GM18508 (cell line): ENCODE data around the gene RTF1.
"Not testable (repeated sequence)": the region's sequence is repeated elsewhere in the genome, so short reads cannot be mapped to it uniquely, and the experiment has no call there.

Source experiments
- ATAC-seq: cut with Tn5 transposase; IDR thresholded peaks from one replicate; pipeline ENCODE4 v1.9.1; 2021; ENCODE audit warnings: moderate number of reproducible peaks; ENCODE audit not compliant: insufficient read depth, unreplicated experiment

RTF1 gene

DNA sequence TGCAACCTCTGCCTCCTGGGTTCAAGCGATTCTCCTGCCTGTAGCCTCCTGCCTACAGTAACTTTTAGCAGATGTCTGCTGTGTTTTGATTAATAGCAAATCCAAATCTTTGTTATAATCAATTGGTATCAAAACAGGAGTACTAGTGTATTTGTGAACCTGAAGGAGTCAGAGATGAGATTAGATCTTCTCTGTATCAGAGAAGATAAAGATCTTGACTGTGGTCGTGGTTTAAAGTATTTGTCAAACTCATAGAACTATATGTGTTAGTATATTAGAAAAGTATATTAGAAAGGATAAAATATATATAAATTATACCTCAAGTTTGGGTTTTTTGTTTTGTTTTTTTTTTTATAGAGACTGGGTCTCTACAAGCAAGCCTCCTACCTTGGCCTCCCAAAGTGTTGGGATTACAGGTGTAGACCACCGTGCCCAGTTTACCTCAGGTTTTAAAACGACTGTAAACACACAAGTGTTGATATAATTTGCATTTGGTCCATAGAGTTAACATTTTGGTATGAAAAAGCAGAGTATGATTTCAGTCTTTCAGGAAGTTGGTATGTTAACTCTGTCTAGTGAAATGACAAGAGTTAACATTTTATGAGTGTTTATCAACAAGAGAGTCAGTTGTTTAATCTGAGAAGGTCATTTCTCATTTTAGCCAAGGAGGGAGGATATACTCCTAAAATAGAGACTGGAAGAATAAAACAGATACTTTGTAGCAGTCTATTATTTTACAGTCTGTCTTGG lies 18.3 kb downstream of the RTF1 start:
- ATAC-seq, result no peak

DNA sequence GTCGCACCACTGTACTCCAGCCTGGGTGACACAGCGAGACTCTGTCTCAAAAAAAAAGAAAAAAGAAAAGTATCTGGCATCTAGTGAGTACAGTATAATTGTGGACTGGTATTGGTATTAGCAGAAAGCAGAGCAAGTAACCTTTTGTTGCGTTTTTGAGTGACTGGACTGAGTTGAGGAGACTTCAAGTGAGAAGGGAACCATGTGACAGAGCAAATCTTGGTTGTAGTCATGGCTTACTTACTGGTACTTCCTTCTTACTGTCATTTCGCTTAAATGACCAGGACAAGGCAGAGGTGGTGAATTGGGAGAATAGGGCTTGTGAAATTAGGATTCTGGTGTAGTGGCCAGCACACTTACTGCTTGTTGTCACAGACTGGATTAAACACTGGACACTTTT lies 20.6 kb downstream of the RTF1 start:
- ATAC-seq, result no peak

DNA sequence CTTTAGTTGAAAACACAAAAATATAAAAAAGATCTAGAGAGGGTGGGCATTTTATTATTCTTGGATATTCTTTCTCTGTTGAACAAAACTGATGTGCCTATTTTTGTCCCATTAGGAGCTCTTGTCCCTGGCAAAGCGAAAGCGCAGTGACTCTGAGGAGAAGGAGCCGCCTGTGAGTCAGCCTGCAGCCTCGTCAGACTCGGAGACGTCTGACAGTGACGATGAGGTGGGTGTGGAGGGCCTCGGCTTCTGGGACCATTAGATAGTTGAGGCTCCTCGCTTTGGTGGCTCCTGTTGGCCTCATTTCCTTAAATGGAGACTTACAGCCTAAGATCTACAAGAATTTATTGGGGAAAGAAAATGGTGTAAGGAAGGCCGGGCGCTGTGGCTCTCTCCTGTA lies 21.3 kb downstream of the RTF1 start:
- ATAC-seq, result no peak

DNA sequence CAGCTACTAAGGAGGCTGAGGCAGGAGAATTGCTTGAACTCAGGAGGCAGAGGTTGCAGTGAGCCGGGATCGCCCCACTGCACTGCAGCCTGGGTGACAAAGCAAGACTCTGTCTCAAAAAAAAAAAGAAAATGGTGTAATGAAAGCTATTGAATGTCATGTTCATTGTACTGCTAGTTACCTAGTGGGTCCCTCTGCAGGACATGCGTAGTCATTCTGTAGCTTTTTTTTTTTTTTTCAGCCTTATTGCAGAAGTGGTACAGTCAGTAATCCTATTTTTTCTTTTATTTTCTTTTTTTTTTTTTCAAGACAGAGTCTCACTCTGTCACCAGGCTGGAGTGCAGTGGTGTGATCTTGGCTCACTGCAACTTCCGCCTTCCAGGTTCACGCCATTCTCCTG lies 21.9 kb downstream of the RTF1 start:
- ATAC-seq, result not testable (repeated sequence)

DNA sequence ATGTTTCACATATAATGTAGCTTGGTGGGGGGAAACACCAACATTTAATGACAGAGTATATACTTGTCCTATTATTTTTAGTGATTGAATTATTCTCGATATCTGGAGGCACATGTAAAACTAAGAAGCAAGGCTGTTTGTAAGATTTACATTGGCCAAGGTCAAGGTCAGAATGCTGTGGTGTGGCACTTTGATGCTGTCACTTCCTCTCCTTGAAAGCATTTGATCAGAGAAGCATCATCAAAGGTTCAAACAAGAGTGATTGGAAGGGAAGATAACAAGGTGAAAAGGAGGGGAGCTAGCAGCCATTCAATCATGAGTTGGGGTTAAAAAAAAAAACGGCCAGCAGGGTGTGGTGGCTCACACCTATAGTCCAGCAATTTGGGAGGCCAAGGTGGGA lies 26.4 kb downstream of the RTF1 start:
- no peak for ATAC-seq

DNA sequence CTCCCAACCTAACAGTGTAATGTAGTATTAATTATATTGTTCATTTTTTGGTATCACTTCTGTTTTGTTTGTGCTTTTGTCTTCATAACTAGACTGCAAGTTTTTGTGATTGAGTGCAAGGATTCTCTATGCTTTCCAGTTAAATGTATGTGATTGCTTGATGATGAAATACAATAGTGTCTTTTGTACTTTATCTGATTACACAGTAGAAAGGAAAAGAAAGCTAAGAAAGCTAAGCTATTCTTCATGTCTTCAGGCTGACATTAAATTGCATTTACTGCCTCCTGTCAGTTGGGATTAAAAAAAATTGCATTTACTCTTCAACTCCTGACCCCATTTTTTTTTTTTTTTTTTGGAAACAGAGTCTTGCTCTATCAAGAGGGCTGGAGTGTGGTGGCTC lies 28.5 kb downstream of the RTF1 start:
- no peak for ATAC-seq

DNA sequence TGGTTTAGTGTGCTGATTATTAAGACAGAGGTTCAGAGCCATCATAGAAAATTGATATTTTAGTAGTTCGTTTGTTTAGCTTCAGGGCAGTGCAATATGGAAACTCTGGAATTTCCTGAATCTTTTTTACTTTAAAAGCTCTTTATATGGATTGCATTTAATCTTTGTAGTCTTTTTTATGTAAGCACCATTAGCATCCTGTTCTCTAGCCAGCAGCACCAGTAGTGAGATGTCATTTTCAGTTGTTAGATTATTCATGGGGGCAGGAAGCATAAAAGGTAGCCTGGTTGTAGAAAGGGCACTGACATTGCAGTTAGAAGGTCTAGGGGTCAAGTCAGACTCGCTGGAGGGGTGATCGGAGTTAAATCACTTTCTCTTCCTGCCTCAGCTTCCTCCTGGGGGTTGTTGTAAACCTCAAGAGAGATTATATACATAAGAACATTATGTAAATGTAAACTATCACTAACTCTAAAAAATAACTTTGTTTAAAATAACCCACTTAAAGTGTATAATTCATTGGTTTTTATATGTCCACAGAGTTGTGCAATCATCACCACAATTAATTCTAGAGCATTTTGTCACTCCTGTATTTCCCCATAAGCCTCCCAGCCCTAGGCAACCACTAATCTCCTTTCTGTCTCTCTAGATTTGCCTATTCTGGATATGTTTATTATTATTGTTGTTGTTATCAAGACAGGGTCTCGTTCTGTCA lies 45.3 kb downstream of the RTF1 start:
- ATAC-seq, result no peak

DNA sequence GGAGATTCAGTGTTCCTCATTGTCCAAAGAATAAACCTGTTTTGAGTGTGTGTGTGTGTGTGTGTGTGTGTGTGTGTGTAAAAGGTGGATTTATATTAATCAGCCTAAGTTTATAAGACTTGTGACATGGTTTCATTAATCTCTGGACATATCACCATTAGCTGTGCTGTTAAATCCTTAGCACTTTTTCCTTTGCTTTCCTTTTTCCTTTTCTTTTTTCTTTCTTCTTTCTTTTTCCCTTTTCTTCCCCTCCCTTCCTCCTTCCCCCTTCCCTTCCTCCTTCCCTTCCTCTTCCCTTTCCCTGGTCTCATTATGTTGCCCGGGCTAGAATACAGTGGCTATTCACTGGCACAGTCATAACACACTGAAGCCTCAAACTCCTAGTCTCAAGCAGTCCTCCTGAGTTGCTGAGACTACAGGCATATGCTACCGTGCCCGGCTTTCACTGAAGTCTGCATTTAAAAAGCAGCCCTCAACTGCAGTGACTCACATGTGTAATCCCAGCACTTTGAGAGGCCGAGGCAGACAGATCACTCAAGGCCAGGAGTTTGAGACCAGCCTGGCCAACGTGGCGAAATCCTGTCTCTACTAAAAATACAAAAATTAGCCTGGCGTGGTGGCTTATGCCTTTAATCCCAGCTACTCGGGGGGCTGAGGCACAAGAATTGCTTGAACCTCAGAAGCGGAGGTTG lies 48.1 kb downstream of the RTF1 start:
- ATAC-seq, result no peak

DNA sequence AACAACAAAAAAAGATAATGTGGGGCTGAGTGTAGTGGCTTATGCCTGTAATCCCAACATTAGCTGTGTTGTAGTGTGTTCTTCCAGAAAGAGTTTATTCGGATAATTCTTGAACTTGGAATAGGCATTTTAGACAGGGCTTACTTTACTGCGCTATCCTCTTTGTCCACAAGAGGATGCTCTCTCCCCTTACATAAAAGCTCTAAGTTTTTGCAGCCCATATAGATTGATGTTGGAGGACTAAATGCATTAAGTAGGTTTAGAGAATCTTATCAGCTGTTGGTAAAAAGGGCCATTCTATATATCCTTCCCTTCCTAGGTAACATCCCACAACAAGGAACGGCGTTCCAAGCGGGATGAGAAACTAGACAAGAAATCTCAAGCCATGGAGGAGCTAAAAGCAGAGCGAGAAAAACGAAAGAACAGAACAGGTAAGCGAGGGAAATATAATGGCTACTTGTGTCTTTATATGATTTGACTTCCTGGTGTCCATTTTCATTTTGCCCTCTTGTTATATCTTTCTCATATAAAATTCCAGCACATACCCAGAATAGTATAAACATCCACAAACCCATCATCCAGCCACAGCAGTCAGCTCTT lies 49.0 kb downstream of the RTF1 start:
- ATAC-seq, result no peak

DNA sequence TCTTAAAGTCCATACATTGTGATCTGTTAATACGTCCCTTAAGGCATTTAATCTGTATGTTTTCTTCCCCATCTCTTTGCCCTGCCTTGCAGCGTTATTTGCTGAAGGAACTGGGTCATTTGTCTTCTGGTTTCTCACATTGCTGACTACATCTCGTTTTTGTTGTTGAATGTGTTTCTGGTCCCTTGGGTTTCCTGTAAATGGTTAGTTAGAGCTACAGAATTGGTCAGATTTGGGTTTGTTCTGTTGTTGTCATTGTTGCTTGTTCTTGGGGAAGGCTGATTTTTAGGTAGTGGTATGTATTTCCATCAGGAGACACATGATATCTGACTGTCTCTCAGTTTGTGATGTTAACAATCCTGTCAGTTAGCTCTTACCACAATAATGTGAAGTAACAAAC lies 49.8 kb downstream of the RTF1 start:
- ATAC-seq, result no peak

DNA sequence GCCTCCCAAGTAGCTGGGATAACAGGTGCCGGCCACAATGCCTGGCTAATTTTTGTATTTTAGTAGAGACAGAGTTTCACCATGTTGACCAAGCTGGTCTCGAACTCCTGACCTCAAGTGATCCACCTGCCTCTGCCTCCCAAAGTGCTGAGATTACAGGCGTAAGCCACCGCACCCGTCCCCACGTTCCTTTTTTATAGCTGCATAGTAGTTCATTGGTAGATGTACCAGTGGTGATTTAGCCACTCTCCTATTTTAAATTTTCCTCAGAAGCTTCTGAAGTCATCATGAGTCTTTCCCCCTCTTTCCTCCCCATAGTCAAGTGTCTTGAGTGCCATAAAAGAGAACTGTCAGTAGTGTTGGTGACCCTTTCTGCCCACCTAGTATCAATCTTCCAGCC lies 52.7 kb downstream of the RTF1 start:
- not testable (repeated sequence) for ATAC-seq

DNA sequence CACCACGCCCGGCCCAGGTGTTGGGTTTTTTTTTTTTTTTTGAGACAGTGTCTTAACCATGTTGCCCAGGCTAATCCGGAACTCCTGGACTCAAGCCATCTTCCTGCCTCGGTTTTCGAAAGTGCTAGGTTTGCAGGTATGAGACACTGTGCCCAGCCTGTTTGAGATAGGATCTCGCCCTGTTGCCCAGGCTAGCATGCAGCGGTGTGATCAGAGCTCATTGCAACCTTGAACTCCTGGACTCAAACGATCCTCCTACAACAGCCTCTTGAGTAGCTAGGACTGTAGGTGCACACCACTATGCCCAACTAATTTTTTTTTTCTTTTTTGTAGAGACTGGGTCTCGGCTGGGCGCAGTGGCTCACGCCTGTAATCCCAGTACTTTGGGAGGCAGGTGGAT lies 56.5 kb downstream of the RTF1 start:
- no peak for ATAC-seq

DNA sequence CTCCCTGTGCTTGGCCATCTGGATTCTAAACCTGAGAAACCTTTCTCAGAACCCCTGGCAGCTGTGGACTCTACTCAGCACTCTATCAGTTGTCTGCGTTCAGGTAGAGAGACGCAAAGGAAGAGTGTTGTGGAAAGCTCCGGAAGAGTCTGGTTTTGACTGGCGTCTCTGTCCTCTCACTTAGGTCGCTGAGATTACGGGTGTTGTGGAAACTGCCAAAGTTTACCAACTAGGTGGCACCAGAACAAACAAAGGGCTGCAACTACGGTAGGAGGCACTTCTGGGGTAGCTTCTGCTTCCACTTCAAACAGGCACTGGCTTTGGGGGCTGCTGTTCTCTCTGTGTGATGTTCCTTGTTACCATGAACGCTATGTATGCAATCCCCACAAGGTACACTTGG lies 57.5 kb downstream of the RTF1 start:
- no peak for ATAC-seq

DNA sequence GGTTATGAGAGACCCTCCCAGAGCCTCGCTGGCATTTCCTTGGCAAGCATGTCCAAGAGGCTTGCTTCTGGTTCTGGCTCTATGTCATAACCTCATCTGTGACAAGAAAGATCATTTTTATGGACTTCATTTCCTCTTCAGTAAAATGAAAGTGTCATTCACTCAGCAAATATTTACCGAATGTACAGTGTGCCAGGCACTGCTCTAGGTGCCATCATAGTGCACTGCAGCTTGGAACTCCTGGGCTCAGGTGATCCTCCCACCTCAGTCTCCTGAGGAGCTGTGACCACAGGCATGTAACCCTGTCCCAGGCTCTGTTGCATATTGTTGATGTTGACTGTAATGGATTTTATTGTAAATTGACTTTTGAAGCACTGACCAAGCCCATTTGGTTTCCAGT lies 58.0 kb downstream of the RTF1 start:
- ATAC-seq, result no peak

DNA sequence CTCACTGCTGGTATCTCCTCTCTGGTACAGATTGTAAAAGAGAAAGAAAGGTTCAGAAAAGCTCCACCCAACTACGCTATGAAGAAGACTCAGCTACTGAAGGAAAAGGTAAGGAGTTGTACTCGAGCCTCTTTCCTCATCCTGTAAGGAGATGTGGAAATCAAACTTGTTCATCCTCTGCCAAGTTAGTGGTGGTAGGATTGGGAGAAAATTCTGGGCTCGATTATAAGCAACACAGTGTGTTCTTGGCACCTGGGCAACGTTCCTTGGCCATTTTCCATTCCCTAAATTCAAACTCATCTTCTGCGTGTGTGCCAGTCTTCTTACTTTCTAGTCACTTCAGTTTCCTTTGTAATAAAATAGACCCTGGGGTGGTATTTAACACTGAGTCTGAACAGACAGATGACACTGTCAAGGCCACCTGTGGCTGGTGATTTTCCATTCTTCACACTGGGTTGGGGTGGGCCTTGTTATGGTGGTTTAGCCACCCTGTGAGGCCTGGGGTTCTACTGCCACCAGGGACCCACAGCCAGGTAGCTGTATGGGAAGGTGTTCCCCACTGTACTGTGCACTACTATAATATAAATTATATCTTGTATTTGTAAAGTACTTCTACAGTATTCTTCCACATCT lies 59.6 kb downstream of the RTF1 start:
- no peak for ATAC-seq

DNA sequence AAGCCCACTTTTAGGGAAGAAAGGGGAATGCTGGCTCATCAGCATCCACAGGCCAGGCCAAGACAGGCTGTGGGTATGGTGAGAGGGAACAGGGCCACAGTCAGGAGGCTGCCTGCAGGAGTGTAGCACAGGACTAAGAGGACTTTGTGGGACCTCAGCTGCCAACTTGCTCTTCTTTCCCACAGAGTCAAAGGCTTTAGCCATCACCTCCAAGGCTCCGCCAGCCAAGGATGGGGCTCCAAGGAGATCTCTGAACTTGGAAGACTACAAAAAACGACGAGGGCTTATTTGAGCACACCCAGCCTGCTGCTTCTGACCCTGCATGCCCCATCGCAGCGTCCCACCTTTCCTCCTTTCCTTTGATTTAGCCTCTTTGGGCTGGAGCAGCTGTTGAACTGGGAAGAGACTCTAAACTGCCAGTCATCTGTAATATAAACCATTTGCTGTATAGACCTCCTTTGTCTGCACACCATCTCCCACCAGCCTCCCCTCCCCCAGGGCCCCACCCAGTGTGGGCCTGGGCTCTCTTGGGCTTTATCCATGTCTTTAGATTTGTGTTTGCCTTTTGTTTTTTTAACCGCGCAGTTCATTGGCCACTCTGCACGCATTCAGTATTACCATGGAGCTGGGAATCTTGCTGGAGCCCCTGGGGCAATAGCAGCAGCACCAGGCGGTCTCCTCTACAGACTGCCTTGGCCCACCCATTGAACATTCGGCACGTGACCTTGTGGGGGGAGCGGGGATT lies 63.7 kb downstream of the RTF1 start:
- no peak for ATAC-seq

DNA sequence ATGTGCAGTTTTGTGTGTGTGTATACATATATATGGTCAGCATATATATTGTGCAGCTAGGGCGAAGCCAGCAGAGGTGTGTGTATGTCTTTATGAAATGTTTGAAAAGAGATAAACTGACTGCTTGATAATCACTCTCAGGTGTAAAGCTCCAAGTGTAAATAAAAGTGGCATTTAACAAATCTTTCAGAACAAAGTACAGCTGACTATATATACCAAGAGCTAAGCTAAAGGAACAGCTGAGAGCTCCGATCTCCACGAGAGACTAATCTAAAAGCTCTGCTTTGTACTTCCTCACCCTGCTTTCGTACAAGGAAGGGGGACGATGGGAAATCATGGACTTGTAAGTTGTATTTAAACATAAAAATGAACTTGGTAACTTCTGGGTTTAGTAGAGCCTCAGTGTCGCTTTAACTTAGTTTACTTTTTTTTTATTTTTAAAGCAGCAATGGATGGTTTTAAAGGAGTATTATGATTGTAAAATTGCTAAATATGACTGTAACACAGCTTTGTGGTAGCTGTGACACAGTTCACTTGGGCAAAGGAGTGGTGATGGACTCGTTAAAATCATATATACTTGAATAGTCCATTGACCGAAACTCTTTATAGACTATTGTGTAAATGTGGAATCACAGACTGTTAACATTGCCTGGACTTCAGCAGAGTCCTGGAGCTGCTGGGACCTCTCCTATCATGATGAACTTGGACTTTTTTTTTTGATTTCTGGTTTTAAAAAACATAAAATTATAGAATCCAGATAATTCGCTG lies 65.4 kb downstream of the RTF1 start:
- no peak for ATAC-seq

DNA sequence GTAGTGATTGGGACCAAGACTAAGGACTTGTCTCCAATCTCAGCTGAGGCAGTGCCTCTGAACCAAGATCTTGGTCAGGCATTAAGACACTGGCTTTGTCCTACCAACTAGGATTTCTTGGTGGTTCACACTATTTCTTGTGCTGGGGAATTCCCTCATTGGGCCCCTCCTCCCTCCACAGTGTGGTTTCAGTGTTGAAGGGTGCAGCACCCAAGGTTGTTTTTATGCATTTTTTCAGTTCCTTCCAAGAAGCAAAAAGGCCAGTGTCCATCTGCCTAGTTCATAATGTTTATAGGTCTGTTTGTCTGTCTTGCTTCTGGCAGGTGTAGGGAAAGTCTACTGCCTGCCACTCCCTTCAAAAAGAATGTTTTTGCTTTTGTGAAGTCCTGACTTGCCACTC lies 66.2 kb downstream of the RTF1 start:
- ATAC-seq, result peak; percentile 55

DNA sequence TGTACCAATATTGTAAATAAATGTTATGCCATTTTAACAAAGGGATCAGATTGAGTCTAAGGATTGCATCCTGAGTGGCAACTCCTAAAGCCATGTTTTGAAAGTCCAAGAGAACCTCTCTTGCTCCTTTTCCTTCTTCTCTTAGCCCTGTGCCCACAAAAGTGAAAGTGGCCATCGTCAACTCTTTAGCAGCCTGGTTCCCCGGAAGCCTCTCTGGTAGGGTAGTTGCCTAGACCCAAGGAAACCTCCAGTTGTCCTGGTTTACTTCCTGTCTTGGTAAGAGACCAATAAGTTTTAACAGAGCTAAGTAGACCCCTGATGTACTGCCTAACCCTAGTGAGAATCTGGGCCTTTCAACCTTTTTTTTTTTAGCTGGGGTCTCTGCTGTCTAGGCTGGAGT lies 66.6 kb downstream of the RTF1 start:
- no peak for ATAC-seq
